Lower leg skin (tissue), 3 donors: ENCODE results near the gene DNAJC18.

Source experiments
- POLR2A ChIP-seq, 2 donors: fragments of 450-650 bp; IDR thresholded peaks; one replicate each; pipeline ENCODE4 v1.6.1; 2016 to 2017; ENCODE audit warnings: antibody characterized with exemption in 2 of 2, mild to moderate bottlenecking in 1 of 2, moderate library complexity in 1 of 2
- TF ChIP-seq, protein P1 (sequence below), 3 donors: fragments of 450-650 bp; IDR thresholded peaks; one replicate each; pipeline ENCODE4 v1.5.1; 2016; ENCODE audit warnings: antibody characterized with exemption in 3 of 3, mild to moderate bottlenecking in 3 of 3, moderate library complexity in 2 of 3

DNA sequence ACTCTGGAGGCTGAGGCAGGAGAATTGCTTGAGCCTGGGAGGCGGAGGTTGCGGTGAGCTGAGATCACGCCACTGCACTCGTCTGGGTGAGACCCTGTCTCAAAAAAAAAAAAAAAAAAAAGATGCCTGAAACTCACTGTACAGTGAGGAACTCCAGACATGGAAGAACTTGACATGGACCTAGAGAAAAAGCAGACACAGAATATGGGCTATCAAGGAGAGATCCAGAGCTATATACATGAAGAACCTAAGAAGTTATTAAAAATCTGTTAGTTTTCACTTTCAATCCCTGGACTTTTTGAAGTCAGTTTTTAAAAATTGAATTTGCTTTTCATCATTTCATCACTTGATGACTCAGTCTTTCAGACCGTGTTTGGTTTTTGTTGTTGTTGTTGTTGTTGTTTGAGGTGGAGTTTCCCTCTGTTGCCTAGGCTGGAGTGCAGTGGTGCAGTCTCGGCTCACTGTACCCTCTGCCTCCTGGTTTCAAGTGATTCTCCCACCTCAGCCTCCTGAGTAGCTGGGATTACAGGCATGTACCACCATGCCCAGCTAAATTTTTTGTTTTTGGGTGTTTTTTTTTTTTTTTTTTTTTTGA lies 77.4 kb downstream of the DNAJC18 start:
- TF ChIP-seq, protein P1, sequence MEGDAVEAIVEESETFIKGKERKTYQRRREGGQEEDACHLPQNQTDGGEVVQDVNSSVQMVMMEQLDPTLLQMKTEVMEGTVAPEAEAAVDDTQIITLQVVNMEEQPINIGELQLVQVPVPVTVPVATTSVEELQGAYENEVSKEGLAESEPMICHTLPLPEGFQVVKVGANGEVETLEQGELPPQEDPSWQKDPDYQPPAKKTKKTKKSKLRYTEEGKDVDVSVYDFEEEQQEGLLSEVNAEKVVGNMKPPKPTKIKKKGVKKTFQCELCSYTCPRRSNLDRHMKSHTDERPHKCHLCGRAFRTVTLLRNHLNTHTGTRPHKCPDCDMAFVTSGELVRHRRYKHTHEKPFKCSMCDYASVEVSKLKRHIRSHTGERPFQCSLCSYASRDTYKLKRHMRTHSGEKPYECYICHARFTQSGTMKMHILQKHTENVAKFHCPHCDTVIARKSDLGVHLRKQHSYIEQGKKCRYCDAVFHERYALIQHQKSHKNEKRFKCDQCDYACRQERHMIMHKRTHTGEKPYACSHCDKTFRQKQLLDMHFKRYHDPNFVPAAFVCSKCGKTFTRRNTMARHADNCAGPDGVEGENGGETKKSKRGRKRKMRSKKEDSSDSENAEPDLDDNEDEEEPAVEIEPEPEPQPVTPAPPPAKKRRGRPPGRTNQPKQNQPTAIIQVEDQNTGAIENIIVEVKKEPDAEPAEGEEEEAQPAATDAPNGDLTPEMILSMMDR (IDR thresholded peaks at IDR 0.05) = no peak
- TF ChIP-seq POLR2A (IDR thresholded peaks at IDR 0.05) = no peak
